Peyer's patch (tissue), 4 donors: Measurements from ENCODE around the gene LGI2. TPM values are rescaled to one million over a fixed set of nuclear protein-coding genes. Genes with fewer than 3 reads are reported as not detected.
A peak's percentile ranks its signal among the peaks of the same experiment; 100 is the strongest.

Source experiments
- DNase-seq, 3 donors: peaks; one replicate each; pipeline ENCODE4 v3.0.0-alpha.2; 2017 to 2019
- H3K27ac ChIP-seq, 4 donors: fragments of 200-600 bp; sonication (generic); one replicate each; pipeline ENCODE4 v1.5.1; 2016 to 2019
- H3K27me3 ChIP-seq, 2 donors: fragments of 200-600 bp; sonication (generic); one replicate each; pipeline ENCODE4 v1.5.1; 2019
- H3K36me3 ChIP-seq, 3 donors: fragments of 200-600 bp; sonication (generic); one replicate each; pipeline ENCODE4 v1.5.1; 2016 to 2019
- H3K4me1 ChIP-seq, 4 donors: fragments of 200-600 bp; sonication (generic); one replicate each; pipeline ENCODE4 v1.5.1; 2016 to 2019
- H3K4me3 ChIP-seq, 4 donors: fragments of 200-600 bp; sonication (generic); 1 replicate in 3 of 4; 2 replicates in 1 of 4; pipeline ENCODE4 v1.5.1; 2016 to 2019; ENCODE audit warnings: mild to moderate bottlenecking in 1 of 4
- H3K9me3 ChIP-seq, 4 donors: fragments of 200-600 bp; sonication (generic); one replicate each; pipeline ENCODE4 v1.5.1; 2016 to 2019; ENCODE audit warnings: mild to moderate bottlenecking in 1 of 4
- CTCF ChIP-seq, 6 experiments: fragments of 450-650 bp in 4 of 6; fragments of 200-600 bp in 2 of 6; sonication (generic) in 1 of 6; IDR thresholded peaks; one replicate each; pipeline ENCODE4 v1.5.1; 2017 to 2019; ENCODE audit warnings: antibody characterized with exemption in 6 of 6, mild to moderate bottlenecking in 3 of 6, moderate library complexity in 1 of 6
- POLR2A ChIP-seq, 2 donors: fragments of 450-650 bp; IDR thresholded peaks; one replicate each; pipeline ENCODE4 v1.5.1; 2017; ENCODE audit warnings: antibody characterized with exemption in 2 of 2, mild to moderate bottlenecking in 2 of 2, moderate library complexity in 2 of 2
- total RNA-seq, 4 donors: library from RNA; depleted of rRNA; stranded (reverse); fragments of >200 nt; gene quantifications; one replicate each; pipeline ENCODE4 v1.1.0, GENCODE V29; 2016

Gene LGI2
- total RNA-seq, 4 donors from 2014 or later: 0.40 to 0.83 (median 0.66) TPM; not detected in 1

GRCh38 chr4:24980740-24981139, 50.0 kb downstream of the LGI2 start:
- Histone ChIP-seq H3K4me3 (no peak overlapping the region), H3K27me3 (no peaks in the 10 kb centered on the region), H3K4me1 (no peaks in the 10 kb centered on the region), H3K9me3 (no peaks in the 10 kb centered on the region), H3K27ac (no peak overlapping the region), H3K36me3 (no peaks in the 10 kb centered on the region)
- TF ChIP-seq CTCF (IDR thresholded peaks at IDR 0.05) (no peak), POLR2A (IDR thresholded peaks at IDR 0.05) (no peak)
- DNase-seq: no peak

DNA sequence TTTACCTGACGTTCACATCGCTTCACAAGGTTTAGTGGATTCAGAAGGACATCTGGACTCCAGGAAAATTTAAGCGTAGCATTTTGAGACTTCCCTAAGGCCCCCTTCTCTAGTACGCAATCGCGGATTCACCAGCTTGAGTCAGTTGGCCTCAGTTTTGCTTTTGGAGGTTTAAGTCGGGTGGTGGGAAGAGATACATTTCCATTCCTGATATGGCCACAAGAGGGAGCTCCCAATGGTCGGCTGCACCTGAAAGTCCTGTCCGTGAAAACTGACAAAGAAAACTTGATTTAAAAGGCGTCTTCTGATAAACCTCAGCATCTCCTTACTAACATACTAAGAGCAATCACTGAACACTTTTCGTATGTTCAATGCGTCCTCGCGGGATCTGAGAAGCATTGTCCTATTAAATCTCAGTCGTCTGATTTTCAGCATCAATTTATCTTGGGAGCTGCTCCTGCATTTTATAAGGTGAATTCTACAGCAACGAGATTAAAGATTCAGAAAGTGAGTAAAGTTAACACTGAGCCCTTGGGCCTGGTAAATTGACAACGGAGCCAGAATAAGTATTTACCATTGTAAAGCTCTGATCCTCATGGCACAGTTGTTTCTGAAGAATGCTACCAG, 50.6 kb downstream of the LGI2 start:
- H3K4me1 ChIP-seq: no peaks in the 10 kb centered on the region
- H3K9me3 ChIP-seq: no peaks in the 10 kb centered on the region
- H3K36me3 ChIP-seq: no peaks in the 10 kb centered on the region
- peak; percentile 56 to 85 (median 78) for TF ChIP-seq CTCF (IDR thresholded peaks at IDR 0.05)
- TF ChIP-seq POLR2A (IDR thresholded peaks at IDR 0.05): no peak
- no peaks in the 10 kb centered on the region for H3K27me3 ChIP-seq
- H3K27ac ChIP-seq: peak overlapping the region in 3 of 4 donors; percentile 10 to 61 (median 36)
- peak overlapping the region in 1 of 4 donors; percentile 27 for H3K4me3 ChIP-seq
- peak in 2 of 3 donors; percentile 22 to 76 for DNase-seq

- peak in 1 of 3 donors; percentile 56 for DNase-seq
- no peaks in the 10 kb centered on the region for H3K36me3 ChIP-seq
- no peaks in the 10 kb centered on the region for H3K9me3 ChIP-seq
- peak overlapping the region in 1 of 4 donors; percentile 27 for H3K4me3 ChIP-seq
- H3K4me1 ChIP-seq: no peaks in the 10 kb centered on the region
- peak overlapping the region in 3 of 4 donors; percentile 10 to 66 (median 61) for H3K27ac ChIP-seq
- H3K27me3 ChIP-seq: no peaks in the 10 kb centered on the region
- TF ChIP-seq POLR2A (IDR thresholded peaks at IDR 0.05): no peak
- no peak for TF ChIP-seq CTCF (IDR thresholded peaks at IDR 0.05)
Measured at GRCh38 chr4:24979554-24979953, 51.2 kb downstream of the LGI2 start.

GRCh38 chr4:24978291-24979075, 52.3 kb downstream of the LGI2 start:
- TF ChIP-seq POLR2A (IDR thresholded peaks at IDR 0.05): no peak
- TF ChIP-seq CTCF (IDR thresholded peaks at IDR 0.05): no peak
- DNase-seq: no peak
- no peaks in the 10 kb centered on the region for H3K4me1 ChIP-seq
- no peaks in the 10 kb centered on the region for H3K36me3 ChIP-seq
- no peaks in the 10 kb centered on the region for H3K27me3 ChIP-seq
- H3K4me3 ChIP-seq: no peak overlapping the region
- peak overlapping the region in 2 of 4 donors; percentile 61 to 66 for H3K27ac ChIP-seq
- H3K9me3 ChIP-seq: no peaks in the 10 kb centered on the region

DNA sequence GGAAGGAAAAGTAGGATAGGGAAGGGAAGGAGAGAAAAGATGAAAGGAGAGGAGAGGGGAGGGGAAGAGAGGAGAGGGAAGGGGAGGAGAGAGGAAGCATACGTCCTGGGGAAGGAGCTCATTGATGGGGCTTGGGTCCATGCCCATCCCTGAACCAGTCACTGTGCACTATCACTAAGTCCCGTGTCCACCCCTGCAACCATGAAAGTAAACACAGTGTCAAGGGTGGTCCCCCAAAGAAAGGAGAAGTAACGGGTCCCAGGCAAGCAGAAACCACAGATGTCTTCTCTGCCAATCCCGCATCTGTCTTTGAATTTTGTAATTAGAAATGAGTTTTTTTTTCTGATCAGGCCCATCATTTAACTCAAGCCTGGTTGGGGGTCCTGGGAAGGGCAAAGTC, 55.2 kb downstream of the LGI2 start:
- H3K4me3 ChIP-seq: no peak overlapping the region
- TF ChIP-seq POLR2A (IDR thresholded peaks at IDR 0.05) (no peak), CTCF (IDR thresholded peaks at IDR 0.05) (no peak)
- DNase-seq: no peak
- H3K27me3 ChIP-seq: no peaks in the 10 kb centered on the region
- H3K4me1 ChIP-seq: no peaks in the 10 kb centered on the region
- no peak overlapping the region for H3K27ac ChIP-seq
- H3K36me3 ChIP-seq: no peaks in the 10 kb centered on the region
- no peaks in the 10 kb centered on the region for H3K9me3 ChIP-seq
